Right renal pelvis (tissue), 4 donors: ENCODE measurements around the gene RGP1. TPM values are rescaled to one million over a fixed set of nuclear protein-coding genes. Genes with fewer than 3 reads are reported as not detected.

Experiments used
- DNase-seq, 4 donors: peaks; one replicate each; pipeline ENCODE4 v3.0.0-alpha.2; 2013; ENCODE audit warnings: low read depth in 4 of 4, low spot score in 3 of 4, missing footprints in 1 of 4
- polyA plus RNA-seq, 4 donors: library from polyadenylated mRNA; unstranded; fragments of 120-200 nt; gene quantifications; one replicate each; pipeline ENCODE4 v1.2.1, GENCODE V29; 2013; ENCODE audit not compliant: insufficient read length in 4 of 4

The RGP1 gene
- polyA plus RNA-seq, 4 donors: 28.2 to 30.4 (median 28.7) TPM

DNA sequence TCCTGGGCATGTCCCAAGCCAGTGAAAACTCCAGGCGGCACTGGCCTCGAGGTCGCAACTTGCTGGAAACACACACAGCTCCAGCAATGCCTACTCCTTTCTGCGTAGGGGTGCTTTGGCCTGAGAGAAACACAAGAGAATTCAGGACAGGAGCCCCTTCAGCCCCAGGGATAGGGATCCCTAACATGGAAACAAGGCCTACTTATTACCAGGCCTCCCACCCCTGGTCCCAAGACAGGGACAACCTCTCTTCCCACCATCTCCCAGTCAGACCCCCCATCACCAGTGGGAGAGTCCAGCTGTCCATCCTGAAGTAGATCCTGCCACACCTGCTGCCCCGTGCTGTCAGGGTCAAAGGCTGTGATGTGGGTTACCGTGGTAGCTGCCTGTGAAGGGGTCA lies 8.8 kb upstream of the RGP1 start:
- DNase-seq: no peak

DNA sequence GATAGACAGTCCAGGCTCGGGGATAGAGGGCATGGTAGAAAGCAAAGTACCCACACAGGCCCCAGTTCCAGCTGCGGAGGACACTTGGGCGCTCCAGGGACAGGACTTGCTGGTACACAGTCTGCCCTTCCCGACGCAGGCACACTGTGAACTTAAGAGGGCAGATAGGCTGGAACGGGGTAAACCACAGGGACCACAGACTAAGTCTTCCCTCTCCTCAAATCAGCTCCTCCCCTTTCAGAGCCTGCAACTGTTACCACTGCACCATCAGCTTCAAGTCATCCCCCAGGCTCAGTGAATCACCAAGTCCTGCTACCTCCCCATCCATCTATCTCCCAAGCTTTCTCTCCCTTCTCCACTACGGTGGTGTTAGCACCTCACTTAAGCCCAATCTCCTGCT lies 7.3 kb upstream of the RGP1 start:
- DNase-seq: no peak

- DNase-seq: no peak
Measured at GRCh38 chr9:35743452-35743851, 5.6 kb upstream of the RGP1 start.

GRCh38 chr9:35743880-35744518 lies 5.1 kb upstream of the RGP1 start:
- no peak for DNase-seq

DNA sequence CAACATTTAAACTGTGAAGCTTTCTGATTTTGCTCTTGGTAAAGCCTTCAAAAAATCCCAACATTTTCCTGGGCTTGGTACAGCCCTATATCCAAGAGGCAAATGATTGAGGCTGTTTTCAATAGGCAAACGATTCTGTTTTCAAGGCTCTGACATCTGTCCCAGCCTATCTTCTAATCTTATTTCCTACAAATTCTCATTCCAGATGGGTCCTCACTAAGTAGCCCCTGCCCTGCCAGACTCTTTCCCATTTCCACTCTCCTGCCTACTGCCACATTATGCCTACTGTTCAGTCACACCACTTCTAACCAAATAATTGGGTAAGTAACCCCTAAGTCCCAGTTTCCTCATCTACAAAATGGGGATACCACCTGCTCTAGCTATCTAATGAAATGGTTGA lies 3.5 kb upstream of the RGP1 start:
- DNase-seq: no peak

- no peak for DNase-seq
Measured at GRCh38 chr9:35746583-35746982, 2.5 kb upstream of the RGP1 start.

- DNase-seq: no peak
Measured at GRCh38 chr9:35748242-35748857, 737 bp upstream of the RGP1 start.

GRCh38 chr9:35749515-35750255 lies 598 bp downstream of the RGP1 start:
- DNase-seq: no peak

- no peak for DNase-seq
Measured at GRCh38 chr9:35750256-35750531, 1.1 kb downstream of the RGP1 start.

DNA sequence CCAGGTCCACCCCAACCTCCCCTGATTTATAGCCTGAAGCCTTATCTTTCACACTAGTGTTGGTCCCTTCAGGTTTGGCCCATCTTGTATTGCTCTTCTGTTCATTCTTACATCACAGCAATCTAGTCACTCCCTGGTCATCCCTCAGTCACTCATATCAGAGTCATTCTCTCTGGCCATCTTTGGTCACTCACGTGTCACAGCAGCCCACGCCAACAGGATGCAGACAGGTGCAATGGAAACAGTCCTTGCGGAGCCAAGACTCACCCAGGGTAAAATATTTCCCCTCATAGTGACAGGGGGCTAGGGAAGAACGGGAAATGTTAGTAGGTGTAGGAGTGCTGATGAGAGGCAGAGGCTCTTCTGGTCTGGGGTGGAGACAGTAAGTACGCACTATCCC lies 4.4 kb downstream of the RGP1 start:
- DNase-seq: no peak

DNA sequence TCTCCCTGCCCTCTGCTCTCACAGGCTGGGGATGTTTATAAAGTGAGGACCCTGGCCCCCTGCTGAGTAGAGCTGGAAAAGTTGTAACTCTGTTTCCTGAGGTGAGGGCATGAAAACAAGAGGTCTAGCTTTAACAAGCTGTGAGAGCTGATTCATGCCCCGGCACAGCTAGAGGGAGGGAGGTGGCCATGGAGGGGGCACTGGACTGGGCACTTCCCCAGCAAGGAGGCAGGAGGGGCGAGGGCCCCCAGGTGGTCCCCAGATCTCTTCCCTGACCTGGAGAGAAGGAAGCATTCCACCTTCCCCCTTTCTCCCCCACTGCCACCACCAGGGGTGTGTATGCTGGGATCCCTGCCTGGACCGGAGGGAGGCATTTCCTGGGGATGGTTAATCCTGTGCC lies 5.2 kb downstream of the RGP1 start, which contains the start of gene MSMP:
Gene MSMP (minus strand): TSS at position 13 of the 400 bp plus-strand sequence. CDS start 147 bp downstream, outside the sequence.
- DNase-seq: no peak

GRCh38 chr9:35755071-35755470 lies 6.0 kb downstream of the RGP1 start:
- no peak for DNase-seq

- peak in 1 of 4 donors; percentile 43 for DNase-seq
Measured at GRCh38 chr9:35756275-35757225, 7.5 kb downstream of the RGP1 start.

DNA sequence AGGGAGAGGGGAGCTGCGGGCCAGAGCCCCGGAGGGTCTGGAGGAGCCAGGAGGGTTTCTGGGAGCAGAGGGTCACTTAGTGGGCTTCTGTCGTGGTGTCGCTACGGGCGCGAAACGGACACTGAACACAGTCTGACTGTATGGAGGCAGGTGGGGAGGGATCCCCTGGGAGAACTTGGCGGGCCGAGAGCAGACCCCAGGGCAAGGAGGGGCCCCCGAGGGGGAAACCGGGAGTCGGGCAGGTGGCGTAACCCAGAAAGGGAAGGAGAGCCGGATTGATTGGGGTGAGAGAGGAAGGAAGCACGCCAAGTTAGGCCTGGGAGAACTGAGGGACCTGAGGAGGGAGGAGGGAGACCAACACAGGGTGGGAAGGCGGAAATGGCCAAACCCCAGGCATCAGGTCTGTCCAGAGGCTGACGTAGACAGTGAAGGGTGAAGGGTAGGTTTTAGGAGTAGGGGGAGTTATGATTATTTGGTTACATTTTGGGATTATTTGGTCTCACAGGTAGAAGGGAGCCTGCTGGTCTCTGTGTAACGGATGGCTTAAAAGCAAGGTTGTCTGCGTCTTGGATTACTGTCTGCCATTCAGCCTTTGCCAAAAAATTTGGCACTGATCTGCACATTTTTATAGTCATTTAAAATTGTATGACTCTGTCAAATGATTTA lies 8.3 kb downstream of the RGP1 start:
- DNase-seq: peak in 1 of 4 donors; percentile 42

GRCh38 chr9:35757892-35758275 lies 8.8 kb downstream of the RGP1 start:
- DNase-seq: no peak

GRCh38 chr9:35758475-35759050 lies 9.5 kb downstream of the RGP1 start:
- DNase-seq: no peak

- no peak for DNase-seq
Measured at GRCh38 chr9:35759795-35760194, 10.7 kb downstream of the RGP1 start.

DNA sequence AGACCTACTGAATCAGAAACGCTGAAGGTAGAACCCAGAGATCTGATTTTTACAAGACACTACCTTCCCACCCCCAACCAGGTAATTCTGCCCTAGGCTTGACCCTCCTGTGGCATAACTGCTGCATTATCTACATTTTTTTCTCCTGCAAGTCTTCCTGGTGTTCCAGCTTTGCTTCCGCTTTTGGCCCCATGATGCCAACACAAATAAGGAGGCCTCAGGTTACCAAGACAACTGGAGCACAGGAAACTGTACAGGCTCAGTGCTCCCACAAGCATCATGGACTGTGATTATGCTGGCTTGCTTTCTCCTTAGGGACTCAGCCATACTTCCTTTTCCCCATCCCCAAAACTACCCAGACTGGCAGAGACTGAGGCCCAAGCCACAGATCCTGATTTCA lies 11.6 kb downstream of the RGP1 start:
- no peak for DNase-seq

GRCh38 chr9:35763181-35763580 lies 14.1 kb downstream of the RGP1 start:
- DNase-seq: no peak

- DNase-seq: no peak
Measured at GRCh38 chr9:35763803-35764202, 14.7 kb downstream of the RGP1 start.
